Gastroesophageal sphincter (tissue), 4 donors: ENCODE measurements around the gene KCNH8. TPM values are rescaled to one million over a fixed set of nuclear protein-coding genes. Genes with fewer than 3 reads are reported as not detected.

ENCODE experiments used
- ATAC-seq: fragments of 150-250 bp; one replicate; pipeline ENCODE4 v1.9.1; 2016; ENCODE audit warnings: mild to moderate bottlenecking, moderate library complexity
- H3K27ac ChIP-seq, 4 donors: fragments of 200-600 bp; sonication (generic) in 3 of 4; 1 replicate in 3 of 4; 2 replicates in 1 of 4; pipeline ENCODE4 v1.5.1; 2016 to 2019
- H3K27me3 ChIP-seq: fragments of 200-600 bp; sonication (generic); one replicate; pipeline ENCODE4 v1.5.1; 2019
- H3K36me3 ChIP-seq, 2 donors: fragments of 200-600 bp; sonication (generic); one replicate each; pipeline ENCODE4 v1.5.1; 2019; ENCODE audit warnings: control low read depth in 1 of 2
- H3K4me1 ChIP-seq, 3 donors: fragments of 200-600 bp; sonication (generic); 1 replicate in 2 of 3; 2 replicates in 1 of 3; pipeline ENCODE4 v1.5.1; 2016 to 2019; ENCODE audit warnings: control low read depth in 2 of 3
- H3K4me3 ChIP-seq, 2 donors: fragments of 200-600 bp; sonication (generic); one replicate each; pipeline ENCODE4 v1.5.1; 2019; ENCODE audit warnings: mild to moderate bottlenecking in 1 of 2, moderate library complexity in 1 of 2
- H3K9me3 ChIP-seq, 3 donors: fragments of 200-600 bp; sonication (generic); one replicate each; pipeline ENCODE4 v1.5.1; 2017 to 2019; ENCODE audit warnings: control low read depth in 2 of 3
- CTCF ChIP-seq, 4 experiments: fragments of 200-600 bp in 2 of 4; fragments of 450-650 bp in 2 of 4; sonication (generic) in 1 of 4; IDR thresholded peaks; one replicate each; pipeline ENCODE4 v1.5.1; 2017 to 2019; ENCODE audit warnings: antibody characterized with exemption in 4 of 4, mild to moderate bottlenecking in 2 of 4, moderate library complexity in 2 of 4
- EP300 ChIP-seq: sonication (generic); formaldehyde crosslinking; IDR thresholded peaks from one replicate; pipeline ENCODE4 v1.6.1; 2017; ENCODE audit warnings: antibody characterized with exemption, mild to moderate bottlenecking
- POLR2A ChIP-seq, 2 donors: fragments of 450-650 bp; IDR thresholded peaks; one replicate each; pipeline ENCODE4 v1.6.1; 2017; ENCODE audit warnings: antibody characterized with exemption in 2 of 2, mild to moderate bottlenecking in 2 of 2, moderate library complexity in 1 of 2
- POLR2AphosphoS5 ChIP-seq: sonication (generic); formaldehyde crosslinking; IDR thresholded peaks from one replicate; pipeline ENCODE4 v1.6.1; 2017; ENCODE audit warnings: antibody characterized with exemption
- WGBS, 2 donors: methylation state at CpG; one replicate each; pipeline ENCODE4 v1.1.5; 2018; ENCODE audit warnings: low coverage in 1 of 2; 5-methylcytosine and 5-hydroxymethylcytosine counted together
- total RNA-seq, 4 donors: library from RNA; depleted of rRNA; stranded (reverse); fragments of >200 nt; gene quantifications; one replicate each; pipeline ENCODE4 v1.1.0, GENCODE V29; 2016

The KCNH8 gene
- total RNA-seq, 4 donors from 2014 or later: 0.19 to 0.62 (median 0.40) TPM; not detected in 1

- no peak for TF ChIP-seq EP300
- no peak for TF ChIP-seq POLR2AphosphoS5
- no peak for TF ChIP-seq POLR2A (IDR thresholded peaks at IDR 0.05)
- no peak for TF ChIP-seq CTCF (IDR thresholded peaks at IDR 0.05)
- Histone ChIP-seq H3K27ac (no peak overlapping the region), H3K27me3 (no peaks in the 10 kb centered on the region), H3K4me3 (no peak overlapping the region), H3K4me1 (no peaks in the 10 kb centered on the region), H3K36me3 (no peaks in the 10 kb centered on the region), H3K9me3 (no peaks in the 10 kb centered on the region)
- 79 to 86% methylated on average over 3 of the region's 3 CpGs for WGBS, 2 donors
- ATAC-seq: no peak
Measured at GRCh38 chr3:19202754-19203153, 54.4 kb downstream of the KCNH8 start.

- TF ChIP-seq POLR2A (IDR thresholded peaks at IDR 0.05) (no peak), EP300 (no peak), POLR2AphosphoS5 (no peak), CTCF (IDR thresholded peaks at IDR 0.05) (no peak)
- no peak overlapping the region for H3K4me3 ChIP-seq
- H3K4me1 ChIP-seq: no peaks in the 10 kb centered on the region
- no peaks in the 10 kb centered on the region for H3K36me3 ChIP-seq
- H3K9me3 ChIP-seq: no peaks in the 10 kb centered on the region
- H3K27me3 ChIP-seq: no peaks in the 10 kb centered on the region
- H3K27ac ChIP-seq: no peak overlapping the region
- no peak for ATAC-seq
- WGBS, 2 donors: 86 to 90% methylated on average over 1 to 2 of the region's 2 CpGs
Measured at GRCh38 chr3:19206540-19206939, 58.2 kb downstream of the KCNH8 start.

- 40 to 69% methylated on average over 1 to 4 of the region's 6 CpGs for WGBS, 2 donors
- no peak for ATAC-seq
Measured at GRCh38 chr3:19213603-19214220, 65.4 kb downstream of the KCNH8 start.

GRCh38 chr3:19215427-19215826, 67.1 kb downstream of the KCNH8 start:
- peaks cover 0 to 15% (median 0%) of the 10 kb centered on the region in 3 donors for H3K4me1 ChIP-seq
- no peak overlapping the region for H3K27ac ChIP-seq
- no peaks in the 10 kb centered on the region for H3K9me3 ChIP-seq
- no peaks in the 10 kb centered on the region for H3K36me3 ChIP-seq
- whole genome bisulfite sequencing, 2 donors: 66 to 75% methylated on average over 1 to 2 of the region's 2 CpGs
- no peaks in the 10 kb centered on the region for H3K27me3 ChIP-seq
- no peak for ATAC-seq
- H3K4me3 ChIP-seq: no peak overlapping the region
- TF ChIP-seq EP300 (no peak), POLR2AphosphoS5 (no peak), CTCF (IDR thresholded peaks at IDR 0.05) (no peak)

More at GRCh38 chr3:19213603-19214220, 65.4 kb downstream of the KCNH8 start:
- Histone ChIP-seq H3K9me3 (no peaks in the 10 kb centered on the region), H3K27ac (no peak overlapping the region), H3K36me3 (no peaks in the 10 kb centered on the region), H3K4me1 (peaks cover 0 to 15% (median 0%) of the 10 kb centered on the region in 3 donors), H3K4me3 (no peak overlapping the region), H3K27me3 (no peaks in the 10 kb centered on the region)
- TF ChIP-seq EP300 (no peak), POLR2AphosphoS5 (no peak), CTCF (IDR thresholded peaks at IDR 0.05) (no peak), POLR2A (IDR thresholded peaks at IDR 0.05) (no peak)

GRCh38 chr3:19216669-19217337, 68.5 kb downstream of the KCNH8 start:
- no peak for ATAC-seq
- 57 to 80% methylated on average over 4 to 6 of the region's 6 CpGs for WGBS, 2 donors
- no peak overlapping the region for H3K27ac ChIP-seq

More at GRCh38 chr3:19216669-19217337, 68.5 kb downstream of the KCNH8 start:
- Histone ChIP-seq H3K36me3 (no peaks in the 10 kb centered on the region), H3K4me3 (no peak overlapping the region), H3K27me3 (no peaks in the 10 kb centered on the region), H3K4me1 (peaks cover 0 to 15% (median 0%) of the 10 kb centered on the region in 3 donors), H3K9me3 (no peaks in the 10 kb centered on the region)
- TF ChIP-seq CTCF (IDR thresholded peaks at IDR 0.05): no peak
- peak; percentile 28 for TF ChIP-seq POLR2AphosphoS5
